WTC11 (cell line): Measurements from ENCODE around the gene PRPSAP2.

Experiments
- ELF4 ChIP-seq: sonication (generic); formaldehyde crosslinking; IDR thresholded peaks from 2 replicates; pipeline ENCODE4 v1.8.1; 2022; ENCODE audit warnings: low read depth, mild to moderate bottlenecking, moderate library complexity, missing genetic modification reagents
- JUN ChIP-seq: sonication (generic); formaldehyde crosslinking; IDR thresholded peaks from 2 replicates; pipeline ENCODE4 v1.8.0; 2023; ENCODE audit warnings: mild to moderate bottlenecking, missing genetic modification reagents
- ZBTB21 ChIP-seq: sonication (generic); formaldehyde crosslinking; IDR thresholded peaks from 2 replicates; pipeline ENCODE4 v1.8.1; 2023; ENCODE audit warnings: mild to moderate bottlenecking, missing genetic modification reagents, borderline replicate concordance
- TF ChIP-seq, protein P1 (sequence below): fragments of 200-600 bp; IDR thresholded peaks from 2 replicates; pipeline ENCODE4 v1.8.0; 2022; ENCODE audit warnings: antibody characterized with exemption
- TF ChIP-seq, protein P2 (sequence below): sonication (generic); formaldehyde crosslinking; conservative IDR thresholded peaks from 2 replicates; pipeline ENCODE4 v1.8.1; 2022; ENCODE audit warnings: mild to moderate bottlenecking, missing genetic modification reagents
- TF ChIP-seq, protein P3 (sequence below): sonication (generic); formaldehyde crosslinking; IDR thresholded peaks from 2 replicates; pipeline ENCODE4 v1.8.1; 2022; ENCODE audit warnings: mild to moderate bottlenecking, missing genetic modification reagents, moderate library complexity, borderline replicate concordance
- TF ChIP-seq, protein P4 (sequence below): sonication (generic); formaldehyde crosslinking; IDR thresholded peaks from 2 replicates; pipeline ENCODE4 v1.8.1; 2023; ENCODE audit warnings: mild to moderate bottlenecking, moderate library complexity, missing genetic modification reagents

DNA sequence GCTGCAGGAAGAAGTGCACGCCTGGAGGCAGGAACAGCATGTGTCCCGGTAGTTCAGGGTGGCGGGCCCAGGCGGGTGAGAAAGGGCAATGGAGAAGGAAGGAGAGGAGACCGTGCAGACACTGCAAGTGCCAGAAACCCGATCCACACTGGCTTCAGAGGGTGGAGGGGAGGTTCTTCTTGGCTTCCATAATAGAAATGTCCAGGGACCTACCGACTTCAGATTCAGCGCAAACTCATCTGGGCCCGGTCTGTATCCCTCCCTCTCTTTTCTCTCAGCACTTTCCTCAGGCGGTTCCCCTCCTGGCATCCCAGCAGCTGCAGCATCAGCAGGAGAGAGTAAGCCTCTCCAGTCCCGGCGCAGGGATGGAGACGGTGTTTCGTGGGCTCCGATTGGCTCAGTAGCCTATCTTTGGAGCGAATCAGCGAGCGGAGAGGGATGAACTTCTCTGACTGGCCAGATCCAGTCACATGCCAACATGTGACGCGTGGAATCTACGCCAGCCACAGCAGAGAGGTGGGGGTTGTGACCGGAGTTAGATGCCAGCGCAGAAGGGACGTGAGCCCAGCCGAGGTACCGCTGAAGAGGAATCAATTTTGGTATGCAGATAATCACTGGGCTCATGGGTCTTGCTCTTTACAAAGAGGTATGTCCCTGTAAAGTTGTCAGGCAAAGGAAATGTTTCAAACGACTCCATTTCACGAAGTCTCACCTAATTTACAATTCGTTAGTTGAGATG is 1.9 kb upstream of the PRPSAP2 start:
- TF ChIP-seq, protein P1, sequence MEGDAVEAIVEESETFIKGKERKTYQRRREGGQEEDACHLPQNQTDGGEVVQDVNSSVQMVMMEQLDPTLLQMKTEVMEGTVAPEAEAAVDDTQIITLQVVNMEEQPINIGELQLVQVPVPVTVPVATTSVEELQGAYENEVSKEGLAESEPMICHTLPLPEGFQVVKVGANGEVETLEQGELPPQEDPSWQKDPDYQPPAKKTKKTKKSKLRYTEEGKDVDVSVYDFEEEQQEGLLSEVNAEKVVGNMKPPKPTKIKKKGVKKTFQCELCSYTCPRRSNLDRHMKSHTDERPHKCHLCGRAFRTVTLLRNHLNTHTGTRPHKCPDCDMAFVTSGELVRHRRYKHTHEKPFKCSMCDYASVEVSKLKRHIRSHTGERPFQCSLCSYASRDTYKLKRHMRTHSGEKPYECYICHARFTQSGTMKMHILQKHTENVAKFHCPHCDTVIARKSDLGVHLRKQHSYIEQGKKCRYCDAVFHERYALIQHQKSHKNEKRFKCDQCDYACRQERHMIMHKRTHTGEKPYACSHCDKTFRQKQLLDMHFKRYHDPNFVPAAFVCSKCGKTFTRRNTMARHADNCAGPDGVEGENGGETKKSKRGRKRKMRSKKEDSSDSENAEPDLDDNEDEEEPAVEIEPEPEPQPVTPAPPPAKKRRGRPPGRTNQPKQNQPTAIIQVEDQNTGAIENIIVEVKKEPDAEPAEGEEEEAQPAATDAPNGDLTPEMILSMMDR = no peak
- TF ChIP-seq, protein P2, sequence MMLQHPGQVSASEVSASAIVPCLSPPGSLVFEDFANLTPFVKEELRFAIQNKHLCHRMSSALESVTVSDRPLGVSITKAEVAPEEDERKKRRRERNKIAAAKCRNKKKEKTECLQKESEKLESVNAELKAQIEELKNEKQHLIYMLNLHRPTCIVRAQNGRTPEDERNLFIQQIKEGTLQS (CRISPR knock-in tag) = no peak
- TF ChIP-seq, protein P3, sequence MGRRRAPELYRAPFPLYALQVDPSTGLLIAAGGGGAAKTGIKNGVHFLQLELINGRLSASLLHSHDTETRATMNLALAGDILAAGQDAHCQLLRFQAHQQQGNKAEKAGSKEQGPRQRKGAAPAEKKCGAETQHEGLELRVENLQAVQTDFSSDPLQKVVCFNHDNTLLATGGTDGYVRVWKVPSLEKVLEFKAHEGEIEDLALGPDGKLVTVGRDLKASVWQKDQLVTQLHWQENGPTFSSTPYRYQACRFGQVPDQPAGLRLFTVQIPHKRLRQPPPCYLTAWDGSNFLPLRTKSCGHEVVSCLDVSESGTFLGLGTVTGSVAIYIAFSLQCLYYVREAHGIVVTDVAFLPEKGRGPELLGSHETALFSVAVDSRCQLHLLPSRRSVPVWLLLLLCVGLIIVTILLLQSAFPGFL (CRISPR knock-in tag) = no peak
- TF ChIP-seq, protein P4, sequence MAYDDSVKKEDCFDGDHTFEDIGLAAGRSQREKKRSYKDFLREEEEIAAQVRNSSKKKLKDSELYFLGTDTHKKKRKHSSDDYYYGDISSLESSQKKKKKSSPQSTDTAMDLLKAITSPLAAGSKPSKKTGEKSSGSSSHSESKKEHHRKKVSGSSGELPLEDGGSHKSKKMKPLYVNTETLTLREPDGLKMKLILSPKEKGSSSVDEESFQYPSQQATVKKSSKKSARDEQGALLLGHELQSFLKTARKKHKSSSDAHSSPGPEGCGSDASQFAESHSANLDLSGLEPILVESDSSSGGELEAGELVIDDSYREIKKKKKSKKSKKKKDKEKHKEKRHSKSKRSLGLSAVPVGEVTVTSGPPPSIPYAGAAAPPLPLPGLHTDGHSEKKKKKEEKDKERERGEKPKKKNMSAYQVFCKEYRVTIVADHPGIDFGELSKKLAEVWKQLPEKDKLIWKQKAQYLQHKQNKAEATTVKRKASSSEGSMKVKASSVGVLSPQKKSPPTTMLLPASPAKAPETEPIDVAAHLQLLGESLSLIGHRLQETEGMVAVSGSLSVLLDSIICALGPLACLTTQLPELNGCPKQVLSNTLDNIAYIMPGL = no peak
- no peak for TF ChIP-seq JUN (CRISPR knock-in tag)
- no peak for TF ChIP-seq ZBTB21 (CRISPR knock-in tag)
- no peak for TF ChIP-seq ELF4 (CRISPR knock-in tag)
